Measurements from ENCODE around the gene SOD3. TPM values are rescaled to one million over a fixed set of nuclear protein-coding genes. Genes with fewer than 3 reads are reported as not detected.
A peak's percentile ranks its signal among the peaks of the same experiment; 100 is the strongest.

The SOD3 gene
- total and polyA plus RNA-seq, 2 of the 4 experiments (the other 2 are of a cell fraction), result 0.36 to 5.8 TPM

DNA sequence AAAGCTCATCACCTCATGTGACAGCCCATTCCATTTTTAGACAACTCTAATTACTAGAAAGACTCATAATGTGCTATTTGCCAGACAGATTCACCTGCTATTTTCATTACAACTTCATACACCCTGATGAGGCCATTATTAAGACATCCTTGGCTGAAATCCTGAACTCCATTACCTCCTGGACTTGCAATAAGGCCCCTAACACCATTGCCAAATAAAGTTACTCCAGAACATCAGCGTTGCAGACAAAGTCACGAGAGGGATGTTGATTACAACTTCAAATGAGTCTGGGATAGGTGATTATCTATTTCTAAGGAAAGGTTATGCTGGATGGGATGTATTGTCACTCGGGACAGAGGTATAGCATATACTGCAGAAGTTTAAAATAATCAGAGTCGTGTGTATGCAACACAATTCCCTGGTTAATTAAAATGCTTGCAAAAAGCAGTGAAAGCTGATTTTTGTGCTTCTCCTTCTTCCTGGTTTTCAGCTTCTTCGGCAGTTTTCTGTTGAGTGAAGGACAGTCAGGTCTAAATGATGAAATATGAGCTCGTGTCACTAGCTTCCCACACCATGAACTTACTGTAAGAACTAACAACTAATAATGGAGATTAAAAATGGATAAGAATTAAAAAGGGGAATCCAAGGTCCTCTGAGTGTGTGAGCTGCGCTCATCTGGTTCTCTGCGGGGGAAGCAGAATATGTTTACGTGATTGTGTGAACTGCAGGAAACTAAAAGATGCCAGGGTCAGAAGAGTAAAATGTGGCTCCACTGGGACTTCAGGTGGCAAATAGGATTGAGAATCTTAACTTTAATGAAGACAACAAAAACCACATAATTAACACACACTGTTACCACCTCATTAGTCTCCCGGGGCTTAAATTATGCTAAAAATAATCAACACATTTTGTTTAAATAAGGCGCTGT, 17.6 kb upstream of the SOD3 start:
- Histone ChIP-seq H4K91ac (ENCODE audit: insufficient read depth, low read depth, low read length) (peak overlapping the region; percentile 21; the same call in 1 of the 2 replicates), H3K14ac (replicated peaks; ENCODE audit: low read depth, low read length) (peak overlapping the region; percentile 74), H3K56ac (ENCODE audit: extremely low read depth, insufficient read depth, low read length) (no peak overlapping the region), H4K20me1 (ENCODE audit: insufficient read depth, low read length) (no peaks in the 10 kb centered on the region), H3K23ac (ENCODE audit: low read depth, low read length) (peak overlapping the region; percentile 42; the same call in 1 of the 2 replicates), H4K8ac (ENCODE audit: low read depth in 2 of 2, low read length in 2 of 2) (peak overlapping the region; percentile 23 to 67; a peak in 2 of 4 replicates), H3K79me1 (ENCODE audit: low read depth in 1 of 2, low read length in 2 of 2) (no peaks in the 10 kb centered on the region), H2BK15ac (ENCODE audit: low read depth, low read length) (peak overlapping the region; percentile 30; the same call in 1 of the 3 replicates), H3K27me3 (ENCODE audit: control insufficient read depth, insufficient read depth, low read length) (no peaks in the 10 kb centered on the region), H3K4me3 (ENCODE audit: insufficient read depth, low read depth, low read length) (no peak overlapping the region), H3K9me3 (ENCODE audit: control insufficient read depth, insufficient read depth, low read length) (no peaks in the 10 kb centered on the region), H2BK20ac (ENCODE audit: low read depth, low read length) (peak overlapping the region; percentile 54; the same call in 1 of the 2 replicates), H2AFZ (replicated peaks; ENCODE audit: low read length, poor library complexity) (no peak overlapping the region), H4K5ac (ENCODE audit: low read depth, low read length) (no peak overlapping the region), H3K4me1 (ENCODE audit: control insufficient read depth, insufficient read depth, low read length) (peaks cover 18% of the 10 kb centered on the region), H3K27ac (ENCODE audit: insufficient read depth, low read length) (peak overlapping the region; percentile 72), H3K18ac (ENCODE audit: low read depth, low read length) (peak overlapping the region; percentile 66), H3K9ac (ENCODE audit: low read depth, low read length) (no peak overlapping the region; the same call in 1 of the 2 replicates), H3K4ac (ENCODE audit: low read depth, low read length) (peak overlapping the region; percentile 57; the same call in 1 of the 2 replicates), H3K4me2 (ENCODE audit: low read depth, low read length) (peak overlapping the region; percentile 15), H3K9me1 (ENCODE audit: insufficient read depth, low read length) (peaks cover 6% of the 10 kb centered on the region), H2BK120ac (ENCODE audit: low read depth, low read length) (peak overlapping the region; percentile 67), H2AK9ac (replicated peaks; ENCODE audit: low read depth, low read length, poor library complexity) (no peak overlapping the region), H2BK5ac (ENCODE audit: low read depth, low read length, poor library complexity, severe bottlenecking) (peak overlapping the region; percentile 37), H3K36me3 (ENCODE audit: control insufficient read depth, insufficient read depth, low read length) (no peaks in the 10 kb centered on the region), H2AK5ac (ENCODE audit: low read depth, low read length) (peak overlapping the region; percentile 20)
- dilution Hi-C loops (cut with HindIII; ENCODE audit: low sequenced_read_pairs, unreplicated experiment), result no loop called here
- no TSS peak for BruUV-seq (replicated peaks)
- ATAC-seq (ENCODE audit: low read depth) (peak; percentile 46), DNase-seq (peak; percentile 65)
- POLR2A ChIA-PET (ENCODE audit: unreplicated experiment), result no interaction called here
- CTCF ChIA-PET, result no interaction called here
- intact Hi-C loops (cut with micrococcal nuclease), result loop anchor here (2.0 to 5.0 kb wide), 3 partner anchors 13 to 195 kb away; partner anchors contain the start of gene DHX15
- in situ Hi-C loops (cut with MboI; ENCODE audit: low sequenced_read_pairs), result no loop called here
- TF ChIP-seq RFX5 (IDR thresholded peaks at IDR 0.05; ENCODE audit: low read depth, low read length), result no peak
- no CpG with 5 or more reads among the region's 11 CpGs for WGBS, 2 experiments (ENCODE audit: extremely low coverage in 2 of 2, insufficient read length in 1 of 2)
